H7 (cell line): ENCODE results near the gene SIRT3. TPM values are rescaled to one million over a fixed set of nuclear protein-coding genes. Genes with fewer than 3 reads are reported as not detected.

Experiments used
- DNase-seq: peaks from one replicate; pipeline ENCODE4 v3.0.0; 2012
- H3K27me3 ChIP-seq: 2 replicates; pipeline ENCODE4 v1.6.0; 2011; ENCODE audit warnings: mild to moderate bottlenecking, low read length; ENCODE audit not compliant: control insufficient read depth, insufficient read depth
- H3K36me3 ChIP-seq: replicated peaks from 2 replicates; pipeline ENCODE4 v1.5.1; 2011; ENCODE audit warnings: low read length; ENCODE audit not compliant: control insufficient read depth, insufficient read depth
- H3K4me3 ChIP-seq: 2 replicates; pipeline ENCODE4 v1.5.1; 2011; ENCODE audit warnings: low read depth, mild to moderate bottlenecking, control low read depth, low read length, moderate library complexity; ENCODE audit not compliant: insufficient read depth
- total RNA-seq: library from RNA; depleted of rRNA; stranded (reverse); fragments of >200 nt; shearing (Covaris generic); gene quantifications from 2 replicates; pipeline ENCODE4 v1.2.3, GENCODE V29; 2014; rRNA removed

The SIRT3 gene
- total RNA-seq, result 10.7 and 12.3 TPM in 2 replicates

- Histone ChIP-seq H3K4me3 (peak within 1 kb of the TSS; percentile 93), H3K36me3 (no peaks in the 10 kb centered on the region; the same call in none of the 2 replicates), H3K27me3 (no peaks in the 10 kb centered on the region)
- DNase-seq, result peak; percentile 100
These were observed at the start of gene SIRT3 for GRCh38 chr11:235997-236773. SIRT3 (minus strand) TSS chr11:236342; CDS start chr11:236328, 14 bp downstream.

- DNase-seq, result peak; percentile 44
- H3K27me3 ChIP-seq, result peaks cover 12% of the 10 kb centered on the region
- H3K36me3 ChIP-seq, result no peaks in the 10 kb centered on the region; the same call in 1 of the 2 replicates
- H3K4me3 ChIP-seq, result no peak overlapping the region
These were observed 49.7 kb upstream of the SIRT3 start for GRCh38 chr11:285894-286220.

GRCh38 chr11:285021-285893, 49.1 kb upstream of the SIRT3 start:
- Histone ChIP-seq H3K27me3 (peaks cover 12% of the 10 kb centered on the region), H3K36me3 (no peaks in the 10 kb centered on the region), H3K4me3 (no peak overlapping the region)
- DNase-seq, result peak; percentile 51

GRCh38 chr11:284105-285020, 48.2 kb upstream of the SIRT3 start:
- peak; percentile 63 for DNase-seq
- Histone ChIP-seq H3K36me3 (no peaks in the 10 kb centered on the region), H3K4me3 (no peak overlapping the region), H3K27me3 (peaks cover 12% of the 10 kb centered on the region)

GRCh38 chr11:283405-284104, 47.4 kb upstream of the SIRT3 start:
- DNase-seq, result no peak
- no peaks in the 10 kb centered on the region for H3K36me3 ChIP-seq
- no peak overlapping the region for H3K4me3 ChIP-seq
- peaks cover 12% of the 10 kb centered on the region for H3K27me3 ChIP-seq

- H3K27me3 ChIP-seq, result peaks cover 4% of the 10 kb centered on the region
- no peak for DNase-seq
- no peak overlapping the region for H3K4me3 ChIP-seq
- H3K36me3 ChIP-seq, result no peaks in the 10 kb centered on the region
These were observed 46.7 kb upstream of the SIRT3 start for GRCh38 chr11:282630-283360.

GRCh38 chr11:282171-282570, 46.0 kb upstream of the SIRT3 start:
- Histone ChIP-seq H3K36me3 (no peaks in the 10 kb centered on the region), H3K27me3 (no peaks in the 10 kb centered on the region; the same call in 1 of the 2 replicates), H3K4me3 (no peak overlapping the region)
- no peak for DNase-seq

- no peak for DNase-seq
- no peak overlapping the region for H3K4me3 ChIP-seq
These were observed 45.5 kb upstream of the SIRT3 start for GRCh38 chr11:281486-282161.

GRCh38 chr11:280706-281485, 44.8 kb upstream of the SIRT3 start:
- Histone ChIP-seq H3K27me3 (no peaks in the 10 kb centered on the region; the same call in 1 of the 2 replicates), H3K36me3 (no peaks in the 10 kb centered on the region), H3K4me3 (no peak overlapping the region)
- peak; percentile 56 for DNase-seq

More at GRCh38 chr11:281486-282161, 45.5 kb upstream of the SIRT3 start:
- H3K27me3 ChIP-seq, result no peaks in the 10 kb centered on the region; the same call in 1 of the 2 replicates
- no peaks in the 10 kb centered on the region for H3K36me3 ChIP-seq

- Histone ChIP-seq H3K27me3 (no peaks in the 10 kb centered on the region; the same call in 1 of the 2 replicates), H3K4me3 (no peak overlapping the region), H3K36me3 (no peaks in the 10 kb centered on the region)
- DNase-seq, result peak; percentile 65
These were observed 44.0 kb upstream of the SIRT3 start for GRCh38 chr11:279966-280705.

GRCh38 chr11:279040-279965, 43.2 kb upstream of the SIRT3 start:
- Histone ChIP-seq H3K36me3 (no peaks in the 10 kb centered on the region), H3K4me3 (no peak overlapping the region), H3K27me3 (no peaks in the 10 kb centered on the region; the same call in 1 of the 2 replicates)
- peak; percentile 70 for DNase-seq
